ENCODE data around the gene CABP2. TPM values are rescaled to one million over a fixed set of nuclear protein-coding genes. Genes with fewer than 3 reads are reported as not detected.

CABP2 gene
- total RNA-seq, 4 donors from 2014 or later, result not detected

- in situ Hi-C loops (cut with MboI; ENCODE audit: low pct_ligation_motif_present in 1 of 4, low pct_unique_long_range_greater_than_20kb in 1 of 4, low sequenced_read_pairs in 3 of 4), result no loop called here
- intact Hi-C loops (cut with DNase I; ENCODE audit: low total_unique reads), result no loop called here
- 93 to 100% methylated on average over 7 to 59 of the region's 59 CpGs for WGBS, 2 donors (ENCODE audit: low coverage in 1 of 2)
- Histone ChIP-seq H3K27ac (no peak overlapping the region), H3K4me3 (no peak overlapping the region), H3K4me1 (no peaks in the 10 kb centered on the region), H3K27me3 (no peaks in the 10 kb centered on the region), H3K9me3 (no peaks in the 10 kb centered on the region), H3K36me3 (peaks cover 0 to 10% (median 4%) of the 10 kb centered on the region in 4 donors)
- no peak for DNase-seq
- TF ChIP-seq CTCF (IDR thresholded peaks at IDR 0.05), result no peak
- no peak for TF ChIP-seq EP300 (IDR thresholded peaks at IDR 0.05; ENCODE audit: low read depth)
- no peak for TF ChIP-seq POLR2AphosphoS5 (IDR thresholded peaks at IDR 0.05)
- no peak for TF ChIP-seq POLR2A (IDR thresholded peaks at IDR 0.05)
Observed at GRCh38 chr11:67494371-67495233, 28.6 kb downstream of the CABP2 start.

GRCh38 chr11:67493548-67494370, 29.5 kb downstream of the CABP2 start:
- no peak for TF ChIP-seq CTCF (IDR thresholded peaks at IDR 0.05)
- no peak for TF ChIP-seq POLR2A (IDR thresholded peaks at IDR 0.05)
- TF ChIP-seq POLR2AphosphoS5 (IDR thresholded peaks at IDR 0.05), result no peak
- no peak for TF ChIP-seq EP300 (IDR thresholded peaks at IDR 0.05; ENCODE audit: low read depth)
- Histone ChIP-seq H3K4me1 (peaks cover 0 to 4% (median 0%) of the 10 kb centered on the region in 4 donors), H3K27ac (no peak overlapping the region), H3K36me3 (peaks cover 0 to 10% (median 4%) of the 10 kb centered on the region in 4 donors), H3K27me3 (no peaks in the 10 kb centered on the region), H3K9me3 (no peaks in the 10 kb centered on the region), H3K4me3 (no peak overlapping the region)
- in situ Hi-C loops (cut with MboI; ENCODE audit: low pct_ligation_motif_present in 1 of 4, low pct_unique_long_range_greater_than_20kb in 1 of 4, low sequenced_read_pairs in 3 of 4) (no loop called here), intact Hi-C loops (cut with DNase I; ENCODE audit: low total_unique reads) (no loop called here)
- 96% methylated on average over 60 of the region's 65 CpGs; no CpG with 5 or more reads in 1 of the 2 donors for WGBS, 2 donors (ENCODE audit: low coverage in 1 of 2)
- DNase-seq, result no peak

- no peak overlapping the region for H3K4me3 ChIP-seq
- no peak for DNase-seq
- intact Hi-C loops (cut with DNase I; ENCODE audit: low total_unique reads) (no loop called here), in situ Hi-C loops (cut with MboI; ENCODE audit: low pct_ligation_motif_present in 1 of 4, low pct_unique_long_range_greater_than_20kb in 1 of 4, low sequenced_read_pairs in 3 of 4) (no loop called here)
- 85% methylated on average over 46 of the region's 46 CpGs; no CpG with 5 or more reads in 1 of the 2 donors for WGBS, 2 donors (ENCODE audit: low coverage in 1 of 2)
- H3K4me1 ChIP-seq, result peaks cover 0 to 4% (median 0%) of the 10 kb centered on the region in 4 donors
- no peak for TF ChIP-seq EP300 (IDR thresholded peaks at IDR 0.05; ENCODE audit: low read depth)
- no peak for TF ChIP-seq CTCF (IDR thresholded peaks at IDR 0.05)
- TF ChIP-seq POLR2AphosphoS5 (IDR thresholded peaks at IDR 0.05), result no peak
- no peak for TF ChIP-seq POLR2A (IDR thresholded peaks at IDR 0.05)
- H3K27me3 ChIP-seq, result no peaks in the 10 kb centered on the region
- H3K9me3 ChIP-seq, result no peaks in the 10 kb centered on the region
- H3K27ac ChIP-seq, result no peak overlapping the region
- peaks cover 0 to 11% (median 4%) of the 10 kb centered on the region in 4 donors for H3K36me3 ChIP-seq
Observed at GRCh38 chr11:67492801-67493547, 30.3 kb downstream of the CABP2 start.

Data from transverse colon (tissue), 4 donors.